HEK293T (cell line): ENCODE results near the gene HJV.
A peak's percentile ranks its signal among the peaks of the same experiment; 100 is the strongest.

Experiments used
- CTCF ChIA-PET: fragments of 350-600 bp; formaldehyde crosslinking; extraction: SDS; loops from one replicate; lab custom pipeline; 2021; ENCODE audit warnings: antibody characterized with exemption, inconsistent platforms; lab: Yijun Ruan, JAX
- POLR2A ChIA-PET: fragments of 350-600 bp; formaldehyde crosslinking; extraction: SDS; loops from one replicate; lab custom pipeline; 2020; ENCODE audit warnings: antibody characterized with exemption, inconsistent platforms; lab: Yijun Ruan, JAX
- DNase-seq: peaks from one replicate; pipeline ENCODE4 v3.0.0; 2012; ENCODE audit warnings: mixed read lengths; ENCODE audit errors: extremely low spot score
- ARNT ChIP-seq: fragments of 450-650 bp; IDR thresholded peaks from 2 replicates; pipeline ENCODE4 v1.6.1; 2017; ENCODE audit warnings: mild to moderate bottlenecking
- BHLHE40 ChIP-seq: fragments of 450-650 bp; IDR thresholded peaks from 2 replicates; pipeline ENCODE4 v1.6.1; 2016; ENCODE audit warnings: mild to moderate bottlenecking, moderate library complexity, borderline replicate concordance
- CTBP1 ChIP-seq: fragments of 450-650 bp; IDR thresholded peaks from 2 replicates; pipeline ENCODE4 v1.6.1; 2016; ENCODE audit warnings: borderline replicate concordance
- ELF4 ChIP-seq: fragments of 450-650 bp; IDR thresholded peaks from 2 replicates; pipeline ENCODE4 v1.6.1; 2017; ENCODE audit warnings: antibody characterized with exemption
- FOXA1 ChIP-seq: fragments of 450-650 bp; IDR thresholded peaks from 2 replicates; pipeline ENCODE4 v1.6.1; 2016; ENCODE audit warnings: mild to moderate bottlenecking
- FOXK2 ChIP-seq: fragments of 450-650 bp; IDR thresholded peaks from 2 replicates; pipeline ENCODE4 v1.6.1; 2016; ENCODE audit warnings: mild to moderate bottlenecking
- FOXM1 ChIP-seq: fragments of 450-650 bp; IDR thresholded peaks from 2 replicates; pipeline ENCODE4 v1.6.1; 2017; ENCODE audit warnings: mild to moderate bottlenecking, borderline replicate concordance
- HDGF ChIP-seq: fragments of 450-650 bp; IDR thresholded peaks from 2 replicates; pipeline ENCODE4 v1.6.1; 2017; ENCODE audit warnings: antibody characterized with exemption, borderline replicate concordance
- L3MBTL2 ChIP-seq: fragments of 450-650 bp; conservative IDR thresholded peaks from 2 replicates; pipeline ENCODE4 v1.6.1; 2016; ENCODE audit warnings: mild to moderate bottlenecking
- LEF1 ChIP-seq: fragments of 450-650 bp; IDR thresholded peaks from 2 replicates; pipeline ENCODE4 v1.6.1; 2017; ENCODE audit warnings: mild to moderate bottlenecking, borderline replicate concordance
- NFRKB ChIP-seq: fragments of 450-650 bp; IDR thresholded peaks from 2 replicates; pipeline ENCODE4 v1.6.1; 2016; ENCODE audit warnings: mild to moderate bottlenecking, moderate library complexity
- SP1 ChIP-seq: fragments of 450-650 bp; IDR thresholded peaks from 2 replicates; pipeline ENCODE4 v1.6.1; 2017
- SUZ12 ChIP-seq: fragments of 450-650 bp; IDR thresholded peaks from 2 replicates; pipeline ENCODE4 v1.6.1; 2016; ENCODE audit warnings: mild to moderate bottlenecking
- TARDBP ChIP-seq: fragments of 450-650 bp; IDR thresholded peaks from 2 replicates; pipeline ENCODE4 v1.6.1; 2016
- ZNF384 ChIP-seq: fragments of 450-650 bp; IDR thresholded peaks from 2 replicates; pipeline ENCODE4 v1.6.1; 2016
- TF ChIP-seq, protein P1 (sequence below): fragments of 450-650 bp; IDR thresholded peaks from 2 replicates; pipeline ENCODE4 v1.6.1; 2016

The HJV gene

GRCh38 chr1:145979746-145980456 is 41.6 kb downstream of the HJV start:
- POLR2A ChIA-PET = interaction anchor here (0.8 to 8.7 kb wide), 14 partner anchors 11 to 88 kb away, joined by 3 to 115 read pairs (median 4); partner anchors contain the start of genes ANKRD34A, PEX11B, POLR3GL and RBM8A
- DNase-seq = no peak
- CTCF ChIA-PET = interaction anchor here (0.9 to 4.6 kb wide), 13 partner anchors 11 to 134 kb away, joined by 3 to 42 read pairs (median 6); partner anchors contain the start of genes ANKRD34A, LIX1L, NUDT17 and POLR3GL
- no peak for TF ChIP-seq CTBP1
- no peak for TF ChIP-seq SUZ12
- TF ChIP-seq TARDBP = no peak
- TF ChIP-seq HDGF = no peak
- no peak for TF ChIP-seq NFRKB
- no peak for TF ChIP-seq BHLHE40
- TF ChIP-seq FOXM1 = no peak
- TF ChIP-seq L3MBTL2 = peak; percentile 51
- TF ChIP-seq, protein P1, sequence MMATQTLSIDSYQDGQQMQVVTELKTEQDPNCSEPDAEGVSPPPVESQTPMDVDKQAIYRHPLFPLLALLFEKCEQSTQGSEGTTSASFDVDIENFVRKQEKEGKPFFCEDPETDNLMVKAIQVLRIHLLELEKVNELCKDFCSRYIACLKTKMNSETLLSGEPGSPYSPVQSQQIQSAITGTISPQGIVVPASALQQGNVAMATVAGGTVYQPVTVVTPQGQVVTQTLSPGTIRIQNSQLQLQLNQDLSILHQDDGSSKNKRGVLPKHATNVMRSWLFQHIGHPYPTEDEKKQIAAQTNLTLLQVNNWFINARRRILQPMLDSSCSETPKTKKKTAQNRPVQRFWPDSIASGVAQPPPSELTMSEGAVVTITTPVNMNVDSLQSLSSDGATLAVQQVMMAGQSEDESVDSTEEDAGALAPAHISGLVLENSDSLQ = peak; percentile 78; the same call in 1 of the 2 replicates

DNA sequence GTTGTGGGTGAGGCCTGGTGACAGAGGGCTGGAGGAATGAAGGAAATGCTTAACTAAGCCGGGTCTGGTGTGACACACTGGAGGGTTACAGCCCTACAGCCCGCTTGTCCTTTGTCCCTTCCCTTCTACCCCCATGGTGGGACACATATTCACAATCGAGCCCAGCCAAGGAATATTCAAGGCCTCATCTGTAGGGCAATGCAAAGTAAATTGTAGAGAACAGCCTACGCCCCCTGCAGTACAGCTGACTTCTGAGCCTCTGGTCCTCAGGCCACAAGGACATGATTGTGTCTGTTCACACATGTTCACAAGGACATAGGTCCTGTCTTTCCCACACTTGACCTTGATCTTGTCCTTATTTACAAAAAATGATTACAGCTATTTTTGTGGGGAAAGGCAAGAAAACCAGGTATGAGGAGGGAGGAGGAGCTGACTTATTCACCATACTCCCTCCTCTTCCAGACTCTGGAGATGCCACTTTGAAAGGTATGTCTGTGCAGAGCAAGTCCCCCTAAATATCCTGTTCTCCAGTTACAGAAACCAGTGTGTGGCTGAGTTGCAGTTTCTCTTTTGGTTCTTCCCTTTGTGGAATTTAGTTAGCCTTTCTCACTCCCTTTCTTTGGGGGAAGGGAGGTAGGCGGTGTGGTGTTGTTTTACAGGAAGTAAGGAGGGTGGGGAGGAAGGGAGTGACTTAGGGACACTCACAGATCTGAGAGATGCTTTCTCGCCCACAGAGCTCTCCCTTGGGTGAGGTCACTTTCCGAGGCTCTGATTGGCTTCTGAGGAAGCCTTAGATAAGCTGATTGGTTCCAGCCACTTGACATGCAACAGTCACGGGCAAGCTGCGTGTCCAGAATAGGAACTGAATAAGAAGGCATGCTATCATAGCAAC is 42.4 kb downstream of the HJV start:
- POLR2A ChIA-PET = interaction anchor here (0.8 to 8.7 kb wide), 15 partner anchors 11 to 87 kb away, joined by 3 to 115 read pairs (median 4); partner anchors contain the start of genes ANKRD34A, PEX11B, POLR3GL and RBM8A
- CTCF ChIA-PET = interaction anchor here (0.9 to 4.6 kb wide), 15 partner anchors 8 to 133 kb away, joined by 3 to 42 read pairs (median 6); partner anchors contain the start of genes ANKRD34A, LIX1L, NUDT17 and POLR3GL
- DNase-seq = peak; percentile 90
- TF ChIP-seq FOXM1 (no peak), L3MBTL2 (no peak), CTBP1 (no peak), HDGF (0 out of 2 replicates have a peak, but pooled peaks have one; percentile 22), ELF4 (peak; percentile 20; the same call in 1 of the 2 replicates), BHLHE40 (no peak), ARNT (no peak), SUZ12 (no peak), ZNF384 (no peak)
- TF ChIP-seq, protein P1 = peak; percentile 61

DNA sequence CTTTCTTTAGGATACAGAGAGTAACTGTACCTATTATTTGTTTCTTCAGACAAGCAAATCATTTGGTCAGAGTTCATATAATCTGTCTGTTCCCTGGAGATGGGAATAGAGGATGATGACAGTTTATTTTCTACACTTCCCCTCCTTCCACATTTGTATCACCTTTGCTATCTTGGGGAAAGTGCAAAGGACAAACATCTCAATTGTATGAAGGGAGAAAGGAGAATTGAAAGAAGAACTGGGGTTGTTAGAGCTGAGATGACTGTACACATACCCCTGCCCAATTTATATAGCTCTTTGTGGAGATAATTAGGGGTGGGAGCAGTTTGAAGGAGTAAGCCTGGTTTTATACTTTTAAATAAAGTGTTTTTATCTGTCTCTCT is 43.1 kb downstream of the HJV start:
- POLR2A ChIA-PET = interaction anchor here (1.0 to 8.7 kb wide), 9 partner anchors 12 to 61 kb away, joined by 3 to 115 read pairs (median 10); partner anchors contain the start of genes ANKRD34A, POLR3GL, RBM8A and TXNIP
- DNase-seq = no peak
- TF ChIP-seq SP1 = no peak
- TF ChIP-seq FOXK2 = no peak
- no peak for TF ChIP-seq FOXM1
- no peak for TF ChIP-seq L3MBTL2
- TF ChIP-seq SUZ12 = no peak
- CTCF ChIA-PET = interaction anchor here (1.1 to 4.6 kb wide), 8 partner anchors 9 to 132 kb away, joined by 4 to 42 read pairs (median 11); partner anchors contain the start of genes ANKRD34A, NUDT17 and POLR3GL

GRCh38 chr1:145977486-145978470 is 43.8 kb downstream of the HJV start:
- CTCF ChIA-PET = interaction anchor here (0.7 to 4.6 kb wide), 16 partner anchors 9 to 86 kb away, joined by 3 to 42 read pairs (median 6); partner anchors contain the start of genes ANKRD34A, HJV and POLR3GL
- POLR2A ChIA-PET = interaction anchor here (0.9 to 8.7 kb wide), 6 partner anchors 13 to 59 kb away, joined by 3 to 115 read pairs (median 14); partner anchors contain the start of genes ANKRD34A, POLR3GL and TXNIP

More at GRCh38 chr1:145977486-145978470, 43.8 kb downstream of the HJV start:
- peak; percentile 83 for DNase-seq
- no peak for TF ChIP-seq FOXM1
- no peak for TF ChIP-seq FOXK2
- TF ChIP-seq ZNF384 = no peak
- no peak for TF ChIP-seq SP1
- TF ChIP-seq FOXA1 = no peak
- TF ChIP-seq SUZ12 = no peak
- TF ChIP-seq L3MBTL2 = no peak
- no peak for TF ChIP-seq ARNT
- TF ChIP-seq LEF1 = no peak
- TF ChIP-seq, protein P1 = no peak
- TF ChIP-seq HDGF = no peak
- no peak for TF ChIP-seq BHLHE40
- no peak for TF ChIP-seq CTBP1
- no peak for TF ChIP-seq NFRKB
- TF ChIP-seq ELF4 = no peak
- TF ChIP-seq TARDBP = no peak
